GM15510 (cell line): Measurements from ENCODE around the gene RNF31.

Experiments used
- POLR2A ChIP-seq: IDR thresholded peaks from 3 replicates; pipeline ENCODE4 v1.6.1; 2011; ENCODE audit warnings: borderline replicate concordance; ENCODE audit not compliant: insufficient read length; ENCODE audit errors: extremely low read depth

The RNF31 gene

GRCh38 chr14:24189059-24189375 is 41.7 kb downstream of the RNF31 start:
- no peak for TF ChIP-seq POLR2A

GRCh38 chr14:24189460-24189859 is 42.2 kb downstream of the RNF31 start:
- TF ChIP-seq POLR2A = no peak

- no peak for TF ChIP-seq POLR2A
Observed at GRCh38 chr14:24190416-24190815, 43.1 kb downstream of the RNF31 start.

GRCh38 chr14:24192933-24193332 is 45.6 kb downstream of the RNF31 start:
- TF ChIP-seq POLR2A = no peak

GRCh38 chr14:24194186-24194872 is 47.0 kb downstream of the RNF31 start:
- TF ChIP-seq POLR2A = no peak

- TF ChIP-seq POLR2A = no peak
Observed at GRCh38 chr14:24194873-24195185, 47.5 kb downstream of the RNF31 start.

- TF ChIP-seq POLR2A = peak; percentile 67
Observed at GRCh38 chr14:24195186-24196070, 48.1 kb downstream of the RNF31 start, which contains the start of gene TM9SF1. Gene TM9SF1 (minus strand): TSS chr14:24195441. CDS start chr14:24195019, 422 bp downstream.

GRCh38 chr14:24196071-24197055 is 49.1 kb downstream of the RNF31 start:
- no peak for TF ChIP-seq POLR2A

GRCh38 chr14:24197056-24197450 is 49.8 kb downstream of the RNF31 start:
- no peak for TF ChIP-seq POLR2A

- TF ChIP-seq POLR2A = no peak
Observed at GRCh38 chr14:24198814-24199524, 51.7 kb downstream of the RNF31 start.

- no peak for TF ChIP-seq POLR2A
Observed at GRCh38 chr14:24204163-24205146, 57.2 kb downstream of the RNF31 start.

GRCh38 chr14:24206260-24207103 is 59.2 kb downstream of the RNF31 start:
- TF ChIP-seq POLR2A = no peak

GRCh38 chr14:24207104-24207551 is 59.8 kb downstream of the RNF31 start:
- no peak for TF ChIP-seq POLR2A

- TF ChIP-seq POLR2A = no peak
Observed at GRCh38 chr14:24207625-24208024, 60.3 kb downstream of the RNF31 start.
